ENCODE measurements around the gene EPB41L4A.

GRCh38 chr5:112119508-112119907 is 299.6 kb downstream of the EPB41L4A start:
- TF ChIP-seq CTCF (IDR thresholded peaks at IDR 0.05; ENCODE audit: low read length): no peak
- TF ChIP-seq EZH2 (optimal IDR thresholded peaks at IDR 0.05; ENCODE audit: low read depth, low read length): no peak
- no peak for TF ChIP-seq EZH2phosphoT487 (IDR thresholded peaks at IDR 0.05; ENCODE audit: low read length)
